ENCODE results near the gene EYS. TPM values are rescaled to one million over a fixed set of nuclear protein-coding genes. Genes with fewer than 3 reads are reported as not detected.

Gene EYS
- total RNA-seq, 4 donors from 2014 or later, result 0.12 to 1.4 (median 0.22) TPM

DNA sequence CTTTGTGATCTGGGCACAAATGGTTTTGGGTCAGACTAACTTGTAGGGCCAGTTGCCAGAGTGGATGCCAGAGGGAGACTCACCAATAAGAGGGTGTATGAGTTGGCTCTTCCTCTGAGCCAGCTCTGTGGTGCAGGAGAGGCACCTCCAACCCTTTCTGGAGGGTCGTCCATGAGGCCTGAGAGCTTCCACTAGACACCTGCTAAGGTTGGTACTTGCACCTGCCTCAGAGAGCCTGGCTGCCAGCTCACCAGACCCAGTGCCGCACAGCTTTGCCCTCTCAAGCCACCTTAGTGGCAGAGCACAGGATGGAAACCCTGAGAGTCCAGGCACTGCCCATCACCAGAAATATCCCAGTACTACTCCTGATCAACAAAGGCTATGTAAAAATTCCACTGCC is 504.3 kb downstream of the EYS start:
- no peak for ATAC-seq (ENCODE audit: low FRiP score)
- no peak for DNase-seq (ENCODE audit: low spot score)
- TF ChIP-seq, protein P1, sequence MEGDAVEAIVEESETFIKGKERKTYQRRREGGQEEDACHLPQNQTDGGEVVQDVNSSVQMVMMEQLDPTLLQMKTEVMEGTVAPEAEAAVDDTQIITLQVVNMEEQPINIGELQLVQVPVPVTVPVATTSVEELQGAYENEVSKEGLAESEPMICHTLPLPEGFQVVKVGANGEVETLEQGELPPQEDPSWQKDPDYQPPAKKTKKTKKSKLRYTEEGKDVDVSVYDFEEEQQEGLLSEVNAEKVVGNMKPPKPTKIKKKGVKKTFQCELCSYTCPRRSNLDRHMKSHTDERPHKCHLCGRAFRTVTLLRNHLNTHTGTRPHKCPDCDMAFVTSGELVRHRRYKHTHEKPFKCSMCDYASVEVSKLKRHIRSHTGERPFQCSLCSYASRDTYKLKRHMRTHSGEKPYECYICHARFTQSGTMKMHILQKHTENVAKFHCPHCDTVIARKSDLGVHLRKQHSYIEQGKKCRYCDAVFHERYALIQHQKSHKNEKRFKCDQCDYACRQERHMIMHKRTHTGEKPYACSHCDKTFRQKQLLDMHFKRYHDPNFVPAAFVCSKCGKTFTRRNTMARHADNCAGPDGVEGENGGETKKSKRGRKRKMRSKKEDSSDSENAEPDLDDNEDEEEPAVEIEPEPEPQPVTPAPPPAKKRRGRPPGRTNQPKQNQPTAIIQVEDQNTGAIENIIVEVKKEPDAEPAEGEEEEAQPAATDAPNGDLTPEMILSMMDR (IDR thresholded peaks at IDR 0.05), result no peak

DNA sequence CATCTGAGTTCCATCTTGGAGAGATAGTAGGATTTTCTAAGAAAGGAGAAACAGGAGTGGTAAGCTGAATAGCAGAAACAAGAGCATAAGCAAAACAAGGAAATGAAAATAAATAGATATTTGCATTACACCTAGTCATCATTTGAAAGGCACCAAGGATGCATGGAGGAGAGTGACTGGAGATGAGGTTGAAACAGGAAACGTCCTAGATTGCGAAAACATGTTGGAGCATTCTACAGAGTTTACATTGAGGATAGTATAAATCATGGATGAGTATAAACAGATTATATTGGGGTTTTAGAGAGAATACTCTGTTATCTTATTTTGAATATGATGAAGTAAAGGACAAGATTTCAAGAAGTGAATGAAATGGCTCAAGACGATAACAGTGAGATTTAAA is 507.3 kb downstream of the EYS start:
- no peak for ATAC-seq (ENCODE audit: low FRiP score)
- TF ChIP-seq, protein P1 (IDR thresholded peaks at IDR 0.05), result no peak
- DNase-seq (ENCODE audit: low spot score), result no peak

DNA sequence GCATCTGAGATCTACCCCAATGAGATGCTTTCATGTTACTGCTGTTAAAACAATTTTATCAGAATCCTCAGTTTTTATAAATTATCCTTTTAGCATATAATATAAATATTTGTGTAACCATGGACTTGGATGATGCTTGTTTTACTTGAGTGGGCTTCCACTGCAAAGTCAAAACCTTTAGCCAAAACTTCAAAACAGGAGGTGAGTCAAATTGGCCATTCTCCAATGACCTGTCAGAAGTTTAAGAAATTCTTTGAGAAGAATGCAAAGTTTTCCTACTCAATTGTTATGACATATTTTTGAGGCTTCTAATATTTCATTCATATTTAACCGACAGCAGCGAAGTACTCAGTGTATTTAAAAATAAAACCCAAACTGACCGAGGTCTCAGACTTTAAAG is 507.9 kb downstream of the EYS start:
- no peak for ATAC-seq (ENCODE audit: low FRiP score)
- TF ChIP-seq, protein P1 (IDR thresholded peaks at IDR 0.05), result no peak

DNA sequence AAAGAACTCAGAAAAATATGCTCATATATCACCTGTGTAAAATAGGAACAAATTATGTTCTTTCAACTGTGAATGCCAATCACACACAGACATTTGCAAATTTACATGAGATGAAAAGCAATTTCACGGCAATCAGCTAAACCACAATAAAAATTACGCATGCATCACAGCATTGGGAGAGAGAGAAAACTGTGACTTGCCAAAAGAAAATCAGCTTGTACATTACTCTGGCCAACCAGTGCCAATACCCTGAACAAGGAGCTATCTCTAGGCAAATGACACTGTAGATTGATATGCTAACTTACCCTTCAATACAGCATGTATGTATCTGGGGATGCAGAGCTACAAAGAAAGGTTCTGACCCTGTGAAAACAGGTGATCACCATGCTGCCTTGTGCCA is 515.6 kb downstream of the EYS start:
- ATAC-seq (ENCODE audit: low FRiP score) (no peak), DNase-seq (ENCODE audit: low spot score) (no peak)
- TF ChIP-seq, protein P1 (IDR thresholded peaks at IDR 0.05), result no peak

More for the DNA sequence above, 507.9 kb downstream of the EYS start:
- no peak for DNase-seq (ENCODE audit: low spot score)

DNA sequence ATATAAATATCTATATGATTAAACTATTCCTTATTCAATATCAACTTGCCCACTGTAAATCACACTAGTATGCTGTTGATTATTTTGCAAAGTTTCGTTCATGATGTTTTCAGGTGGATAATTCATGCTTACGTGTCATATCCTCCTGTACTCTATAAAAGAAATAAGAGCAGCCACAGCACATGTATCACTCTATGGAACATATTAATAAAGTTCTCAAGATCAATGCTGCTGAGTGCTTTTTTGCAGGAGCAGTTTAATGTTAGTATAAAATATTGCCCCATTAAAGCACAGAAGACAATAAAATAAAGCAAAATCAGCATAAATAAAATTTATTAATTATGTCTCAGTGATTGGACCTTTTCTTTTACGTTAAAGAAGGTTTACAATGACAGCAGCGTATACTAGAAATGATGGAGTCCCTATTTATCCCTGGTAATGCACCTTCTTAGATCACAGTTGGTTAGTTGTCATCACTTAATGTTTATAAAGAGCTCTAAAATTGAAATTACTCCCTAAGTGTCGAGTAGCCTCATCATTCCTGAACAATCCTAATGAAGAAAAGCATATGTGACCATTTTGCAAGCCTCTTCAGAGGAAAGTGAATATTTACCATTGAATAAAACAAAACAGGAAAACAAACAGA is 517.7 kb downstream of the EYS start:
- no peak for DNase-seq (ENCODE audit: low spot score)
- TF ChIP-seq, protein P1 (IDR thresholded peaks at IDR 0.05), result no peak
- ATAC-seq (ENCODE audit: low FRiP score), result no peak

DNA sequence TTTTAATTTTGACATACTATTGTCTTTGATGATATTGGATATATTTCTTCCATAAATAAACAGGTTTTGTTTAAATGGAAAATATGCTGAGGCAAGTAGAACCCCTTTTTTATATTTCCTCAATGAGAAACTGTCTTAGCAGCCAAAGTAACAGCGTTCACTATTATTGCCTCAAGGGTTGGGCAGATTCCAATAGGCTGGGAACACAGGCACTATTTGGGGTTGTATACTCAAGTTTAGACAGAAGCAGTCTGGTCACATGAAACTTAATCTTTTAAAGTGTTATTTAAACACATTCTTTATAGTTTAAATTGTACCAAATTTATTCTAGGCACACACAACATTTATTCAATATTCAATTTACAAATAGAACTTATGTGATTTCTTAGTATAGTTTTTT is 520.2 kb downstream of the EYS start:
- TF ChIP-seq, protein P1 (IDR thresholded peaks at IDR 0.05), result no peak
- no peak for DNase-seq (ENCODE audit: low spot score)
- ATAC-seq (ENCODE audit: low FRiP score), result no peak

DNA sequence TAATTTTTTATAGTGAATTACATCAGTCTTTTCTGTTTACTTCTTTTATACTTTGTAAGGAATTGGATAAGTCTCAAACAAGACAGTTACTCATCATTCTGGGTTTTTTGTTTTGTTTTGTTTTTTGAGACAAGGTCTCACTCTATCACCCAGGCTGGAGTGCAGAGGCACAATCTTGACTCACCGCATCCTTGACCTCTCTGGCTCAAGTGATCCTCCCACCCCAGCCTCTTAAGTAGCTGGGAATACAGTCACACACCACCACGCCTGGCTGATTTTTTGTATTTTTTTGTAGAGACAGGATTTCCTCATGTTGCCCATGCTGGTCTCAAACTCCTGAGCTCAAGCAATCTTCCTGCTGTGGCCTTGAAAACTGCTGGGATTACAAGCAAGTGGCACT is 524.3 kb downstream of the EYS start:
- DNase-seq (ENCODE audit: low spot score), result no peak
- TF ChIP-seq, protein P1 (IDR thresholded peaks at IDR 0.05), result no peak
- no peak for ATAC-seq (ENCODE audit: low FRiP score)

All from omental fat pad (tissue), 4 donors.